Raji (cell line): ENCODE data around the gene MYO10.

Experiments
- POLR2A ChIP-seq: IDR thresholded peaks from 2 replicates; pipeline ENCODE4 v1.6.1; 2011; ENCODE audit warnings: low read depth, low read length, control low read depth; ENCODE audit not compliant: insufficient read depth

Gene MYO10

GRCh38 chr5:16616536-16617273, 319.4 kb downstream of the MYO10 start, which contains the start of gene RETREG1:
Gene RETREG1, minus strand, starts transcription at chr5:16616997. Its CDS starts 26 bp downstream, at chr5:16616971.
- TF ChIP-seq POLR2A = no peak

GRCh38 chr5:16615741-16616535, 320.1 kb downstream of the MYO10 start:
- no peak for TF ChIP-seq POLR2A

GRCh38 chr5:16612007-16612406, 324.1 kb downstream of the MYO10 start:
- TF ChIP-seq POLR2A = no peak
